IMR-90 (cell line): ENCODE measurements around the gene TLR3. TPM values are rescaled to one million over a fixed set of nuclear protein-coding genes. Genes with fewer than 3 reads are reported as not detected.
A peak's percentile ranks its signal among the peaks of the same experiment; 100 is the strongest.

Experiments used
- ATAC-seq: fragments of 200-7000 bp; cut with Tn5 transposase; 2 replicates; pipeline ENCODE4 v1.9.1; 2020; ENCODE audit warnings: low read depth, mild to moderate bottlenecking, moderate library complexity
- BruUV-seq: library from RNA; stranded (reverse); fragments of 400-500 nt; replicated peaks from 2 replicates; lab custom pipeline; 2021; lab: Mats Ljungman, UMichigan
- CTCF ChIA-PET: fragments of 300-600 bp; formaldehyde crosslinking; extraction: SDS; loops from one replicate; lab custom pipeline; 2021; ENCODE audit warnings: antibody characterized with exemption; lab: Yijun Ruan, JAX
- POLR2A ChIA-PET: fragments of 300-600 bp; sonication (Branson Sonifier 250); formaldehyde crosslinking; loops from one replicate; lab custom pipeline; 2022; ENCODE audit warnings: antibody characterized with exemption; ENCODE audit not compliant: unreplicated experiment; lab: Charles Lee
- DNase-seq: peaks from one replicate; pipeline ENCODE4 v3.0.0; 2013
- H2AFZ ChIP-seq: replicated peaks from 2 replicates; pipeline ENCODE3; 2013; ENCODE audit warnings: low read length, mild to moderate bottlenecking; ENCODE audit not compliant: poor library complexity
- H2AK5ac ChIP-seq: 2 replicates; pipeline ENCODE4 v1.6.1; 2013; ENCODE audit warnings: low read depth, low read length, inconsistent platforms
- H2AK9ac ChIP-seq: replicated peaks from 2 replicates; pipeline ENCODE3; 2013; ENCODE audit warnings: mild to moderate bottlenecking, low read depth, low read length, moderate library complexity; ENCODE audit not compliant: poor library complexity
- H2BK120ac ChIP-seq: 2 replicates; pipeline ENCODE4 v1.6.1; 2013; ENCODE audit warnings: low read depth, low read length, inconsistent platforms
- H2BK15ac ChIP-seq: 3 replicates; pipeline ENCODE4 v1.6.1; 2013; ENCODE audit warnings: low read depth, low read length, inconsistent platforms
- H2BK20ac ChIP-seq: 2 replicates; pipeline ENCODE4 v1.6.1; 2013; ENCODE audit warnings: low read depth, mild to moderate bottlenecking, inconsistent platforms, low read length, moderate library complexity
- H2BK5ac ChIP-seq: 2 replicates; pipeline ENCODE4 v1.6.1; 2013; ENCODE audit warnings: mild to moderate bottlenecking, low read depth, low read length, inconsistent platforms; ENCODE audit not compliant: poor library complexity, severe bottlenecking
- H3K14ac ChIP-seq: replicated peaks from 2 replicates; pipeline ENCODE4 v1.6.1; 2013; ENCODE audit warnings: low read depth, low read length, inconsistent platforms
- H3K18ac ChIP-seq: 2 replicates; pipeline ENCODE4 v1.6.1; 2013; ENCODE audit warnings: low read depth, low read length, control low read depth
- H3K23ac ChIP-seq: 2 replicates; pipeline ENCODE4 v1.6.1; 2013; ENCODE audit warnings: low read depth, low read length, inconsistent platforms
- H3K27ac ChIP-seq: 2 replicates; pipeline ENCODE4 v1.5.1; 2013; ENCODE audit warnings: mild to moderate bottlenecking, control low read depth, low read length; ENCODE audit not compliant: insufficient read depth
- H3K27me3 ChIP-seq: 2 replicates; pipeline ENCODE4 v1.6.1; 2013; ENCODE audit warnings: low read length; ENCODE audit not compliant: control insufficient read depth, insufficient read depth
- H3K36me3 ChIP-seq: 2 replicates; pipeline ENCODE4 v1.6.1; 2013; ENCODE audit warnings: low read length, mixed read lengths; ENCODE audit not compliant: control insufficient read depth, insufficient read depth
- H3K4ac ChIP-seq: 2 replicates; pipeline ENCODE4 v1.6.1; 2013; ENCODE audit warnings: low read depth, low read length, inconsistent platforms
- H3K4me1 ChIP-seq: 2 replicates; pipeline ENCODE4 v1.6.1; 2013; ENCODE audit warnings: low read length, mixed read lengths; ENCODE audit not compliant: control insufficient read depth, insufficient read depth
- H3K4me2 ChIP-seq: 2 replicates; pipeline ENCODE4 v1.6.1; 2013; ENCODE audit warnings: low read depth, mild to moderate bottlenecking, control low read depth, low read length, moderate library complexity
- H3K4me3 ChIP-seq: 2 replicates; pipeline ENCODE4 v1.5.1; 2013; ENCODE audit warnings: low read depth, mild to moderate bottlenecking, control low read depth, low read length, moderate library complexity; ENCODE audit not compliant: insufficient read depth
- H3K56ac ChIP-seq: 2 replicates; pipeline ENCODE4 v1.6.1; 2013; ENCODE audit warnings: low read length, inconsistent platforms; ENCODE audit not compliant: insufficient read depth; ENCODE audit errors: extremely low read depth
- H3K79me1 ChIP-seq, 2 experiments: 2 replicates each; pipeline ENCODE4 v1.6.1; 2013; ENCODE audit warnings: low read length in 2 of 2, inconsistent platforms in 1 of 2, low read depth in 1 of 2
- H3K9ac ChIP-seq: 2 replicates; pipeline ENCODE4 v1.6.1; 2013; ENCODE audit warnings: low read depth, low read length, control low read depth
- H3K9me1 ChIP-seq: 2 replicates; pipeline ENCODE4 v1.6.1; 2013; ENCODE audit warnings: low read length, inconsistent platforms; ENCODE audit not compliant: insufficient read depth
- H3K9me3 ChIP-seq: 2 replicates; pipeline ENCODE4 v1.6.1; 2013; ENCODE audit warnings: low read length; ENCODE audit not compliant: control insufficient read depth, insufficient read depth
- H4K20me1 ChIP-seq: 2 replicates; pipeline ENCODE4 v1.6.1; 2013; ENCODE audit warnings: low read length, inconsistent platforms; ENCODE audit not compliant: insufficient read depth
- H4K5ac ChIP-seq: 2 replicates; pipeline ENCODE4 v1.6.1; 2013; ENCODE audit warnings: mild to moderate bottlenecking, low read depth, low read length, control low read depth
- H4K8ac ChIP-seq, 2 experiments: 2 replicates each; pipeline ENCODE4 v1.6.1; 2013; ENCODE audit warnings: low read depth in 2 of 2, low read length in 2 of 2, control low read depth in 1 of 2, inconsistent platforms in 1 of 2
- H4K91ac ChIP-seq: 2 replicates; pipeline ENCODE4 v1.6.1; 2013; ENCODE audit warnings: low read depth, low read length, inconsistent platforms; ENCODE audit not compliant: insufficient read depth
- CEBPB ChIP-seq: IDR thresholded peaks from 2 replicates; pipeline ENCODE4 v1.6.1; 2012; ENCODE audit warnings: low read depth, low read length, improper control_type of control experiment
- NFE2L2 ChIP-seq: fragments of 150-350 bp; IDR thresholded peaks from 2 replicates; pipeline ENCODE4 v1.6.1; 2016; ENCODE audit warnings: low read depth, mild to moderate bottlenecking, low read length
- WGBS, 2 experiments: methylation state at CpG; one replicate each; pipeline versions ENCODE4 v1.1.5 to v1.1.7; 2013; ENCODE audit warnings: missing lambda C conversion rate in 2 of 2; ENCODE audit not compliant: insufficient read length in 1 of 2; ENCODE audit errors: extremely low coverage in 2 of 2; 5-methylcytosine and 5-hydroxymethylcytosine counted together
- dilution Hi-C: fragments of 300-500 bp; cut with HindIII; formaldehyde crosslinking; loops from one replicate; pipeline ENCODE4 v1.14.3; 2018; ENCODE audit warnings: low sequenced_read_pairs; ENCODE audit not compliant: unreplicated experiment
- in situ Hi-C: fragments of 300-500 bp; cut with MboI; formaldehyde crosslinking; loops from 3 replicates; pipeline ENCODE4 v1.14.3; 2019; ENCODE audit warnings: low sequenced_read_pairs, inconsistent platforms, mixed read lengths
- intact Hi-C: fragments of 100-400 bp; cut with micrococcal nuclease; formaldehyde crosslinking; loops from 2 replicates; pipeline ENCODE4 v1.10.0; 2022
- polyA plus RNA-seq, 3 experiments: library from polyadenylated mRNA; depleted of rRNA; stranded (reverse); fragments of >200 nt; gene quantifications; 2 replicates each; pipeline ENCODE4 v1.2.3, GENCODE V29; 2012; ENCODE audit warnings: low replicate concordance in 1 of 3
- total RNA-seq: library from RNA; depleted of rRNA; stranded (reverse); fragments of >200 nt; gene quantifications from 2 replicates; pipeline ENCODE4 v1.2.3, GENCODE V29; 2012

Gene TLR3
- total and polyA plus RNA-seq, 2 of the 4 experiments (the other 2 are of a cell fraction): 0.12 to 0.36 TPM

GRCh38 chr4:186116697-186117096, 47.7 kb downstream of the TLR3 start:
- H3K4me3 ChIP-seq: no peak overlapping the region
- no peak overlapping the region for H2BK20ac ChIP-seq
- WGBS, 2 experiments: no CpG with 5 or more reads among the region's 2 CpGs
- H3K18ac ChIP-seq: no peak overlapping the region
- no peaks in the 10 kb centered on the region for H4K20me1 ChIP-seq
- H2AFZ ChIP-seq: no peak overlapping the region
- H4K8ac ChIP-seq: no peak overlapping the region
- peak; percentile 85 for TF ChIP-seq CEBPB
- TF ChIP-seq NFE2L2: no peak
- no peaks in the 10 kb centered on the region for H3K4me1 ChIP-seq
- H3K9me3 ChIP-seq: no peaks in the 10 kb centered on the region
- BruUV-seq: no TSS peak
- no peak overlapping the region for H4K5ac ChIP-seq
- H3K56ac ChIP-seq: no peak overlapping the region
- H4K91ac ChIP-seq: no peak overlapping the region
- DNase-seq (no peak), ATAC-seq (no peak)
- H3K27me3 ChIP-seq: no peaks in the 10 kb centered on the region
- no peak overlapping the region for H3K27ac ChIP-seq
- in situ Hi-C loops: no loop called here
- no peak overlapping the region for H3K9ac ChIP-seq
- no peak overlapping the region for H3K23ac ChIP-seq
- POLR2A ChIA-PET: no interaction called here
- H3K36me3 ChIP-seq: no peaks in the 10 kb centered on the region
- no peak overlapping the region for H2BK120ac ChIP-seq
- no peaks in the 10 kb centered on the region for H3K9me1 ChIP-seq
- H2BK15ac ChIP-seq: no peak overlapping the region
- CTCF ChIA-PET: interaction anchor here (0.5 kb wide), 1 partner anchor 20 kb away, joined by 3 read pairs; no protein-coding TSS in a partner anchor
- intact Hi-C loops: no loop called here
- H2BK5ac ChIP-seq: no peak overlapping the region
- dilution Hi-C loops: no loop called here
- no peak overlapping the region for H3K4me2 ChIP-seq
- H3K79me1 ChIP-seq: no peaks in the 10 kb centered on the region
- H2AK5ac ChIP-seq: no peak overlapping the region
- no peak overlapping the region for H3K4ac ChIP-seq
- no peak overlapping the region for H2AK9ac ChIP-seq
- no peak overlapping the region for H3K14ac ChIP-seq
